ENCODE measurements around the gene CTNNBL1. TPM values are rescaled to one million over a fixed set of nuclear protein-coding genes. Genes with fewer than 3 reads are reported as not detected.

The CTNNBL1 gene
- total RNA-seq, 3 donors from 2014 or later (not counting 1 experiment from before 2014, with no cell fraction given): 59.1 to 75.6 (median 67.6) TPM

GRCh38 chr20:37801921-37802320, 108.1 kb downstream of the CTNNBL1 start:
- WGBS (ENCODE audit: insufficient coverage): 100% methylated on average over 2 of the region's 2 CpGs
- Histone ChIP-seq H3K27ac (ENCODE audit: low read length) (no peak overlapping the region), H3K27me3 (ENCODE audit: control insufficient read depth, insufficient read depth, low read length) (no peaks in the 10 kb centered on the region), H3K9me3 (ENCODE audit: control insufficient read depth, insufficient read depth, low read length) (no peaks in the 10 kb centered on the region), H3K4me1 (ENCODE audit: control insufficient read depth, insufficient read depth, low read length) (peaks cover 23% of the 10 kb centered on the region), H3K36me3 (ENCODE audit: control insufficient read depth, insufficient read depth, low read length) (peaks cover 19% of the 10 kb centered on the region), H3K4me3 (ENCODE audit: low read length) (no peak overlapping the region)
- H3K36me3 Mint-ChIP-seq: no peaks in the 10 kb centered on the region
- H3K27ac Mint-ChIP-seq: no peak overlapping the region
- no peaks in the 10 kb centered on the region for H3K9me3 Mint-ChIP-seq
- H3K27me3 Mint-ChIP-seq (ENCODE audit: low read depth in 2 of 2): no peaks in the 10 kb centered on the region
- no peak overlapping the region for H3K4me3 Mint-ChIP-seq
- ATAC-seq: no peak
- TF ChIP-seq, protein P1, sequence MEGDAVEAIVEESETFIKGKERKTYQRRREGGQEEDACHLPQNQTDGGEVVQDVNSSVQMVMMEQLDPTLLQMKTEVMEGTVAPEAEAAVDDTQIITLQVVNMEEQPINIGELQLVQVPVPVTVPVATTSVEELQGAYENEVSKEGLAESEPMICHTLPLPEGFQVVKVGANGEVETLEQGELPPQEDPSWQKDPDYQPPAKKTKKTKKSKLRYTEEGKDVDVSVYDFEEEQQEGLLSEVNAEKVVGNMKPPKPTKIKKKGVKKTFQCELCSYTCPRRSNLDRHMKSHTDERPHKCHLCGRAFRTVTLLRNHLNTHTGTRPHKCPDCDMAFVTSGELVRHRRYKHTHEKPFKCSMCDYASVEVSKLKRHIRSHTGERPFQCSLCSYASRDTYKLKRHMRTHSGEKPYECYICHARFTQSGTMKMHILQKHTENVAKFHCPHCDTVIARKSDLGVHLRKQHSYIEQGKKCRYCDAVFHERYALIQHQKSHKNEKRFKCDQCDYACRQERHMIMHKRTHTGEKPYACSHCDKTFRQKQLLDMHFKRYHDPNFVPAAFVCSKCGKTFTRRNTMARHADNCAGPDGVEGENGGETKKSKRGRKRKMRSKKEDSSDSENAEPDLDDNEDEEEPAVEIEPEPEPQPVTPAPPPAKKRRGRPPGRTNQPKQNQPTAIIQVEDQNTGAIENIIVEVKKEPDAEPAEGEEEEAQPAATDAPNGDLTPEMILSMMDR (IDR thresholded peaks at IDR 0.05): no peak
- intact Hi-C loops (cut with micrococcal nuclease): no loop called here
- DNase-seq: no peak
- peaks cover 26 to 50% of the 10 kb centered on the region in 2 donors for H3K4me1 Mint-ChIP-seq

DNA sequence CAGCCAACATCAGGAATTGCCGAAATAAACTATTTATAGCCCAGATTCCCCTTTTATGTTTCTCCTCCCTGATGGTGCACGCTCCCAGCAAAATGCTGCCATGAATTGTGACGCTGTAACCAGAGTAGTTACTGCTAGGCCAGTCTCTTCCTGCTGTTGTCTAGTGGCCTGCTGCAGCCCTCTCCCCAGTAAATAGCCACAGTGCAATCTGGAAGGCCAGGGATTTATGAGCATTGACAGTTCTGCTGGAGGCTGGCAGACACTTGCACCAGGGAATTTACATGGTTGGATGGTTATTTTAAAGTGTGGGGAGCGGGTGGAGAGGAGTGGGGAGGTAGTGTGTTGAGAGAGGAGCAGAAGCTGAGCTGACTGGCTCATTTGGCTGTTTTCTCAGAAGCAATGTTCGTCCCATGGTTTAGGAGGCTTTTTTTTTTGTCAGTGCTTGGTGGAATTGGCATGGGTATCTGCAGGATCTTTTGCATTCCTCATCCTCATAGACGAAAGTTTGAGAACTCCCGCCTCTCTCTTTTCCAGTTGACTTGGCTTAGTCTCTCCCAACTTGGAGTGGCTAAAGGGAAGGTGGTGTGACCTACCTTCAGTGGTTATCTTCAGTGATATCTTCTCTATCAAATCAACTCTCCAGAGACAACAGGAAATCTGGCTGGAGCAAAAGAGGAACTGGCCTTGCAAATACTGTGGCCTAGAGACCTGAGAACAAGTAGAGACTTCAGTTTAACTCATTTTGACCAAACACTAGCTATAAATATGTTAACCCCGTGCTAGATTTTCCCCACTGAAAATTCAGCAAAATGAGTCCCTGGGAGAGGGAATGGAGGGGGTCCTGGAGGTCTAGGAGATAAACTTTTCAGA, 109.8 kb downstream of the CTNNBL1 start:
- Mint-ChIP-seq H3K27me3 (ENCODE audit: low read depth in 2 of 2) (no peaks in the 10 kb centered on the region), H3K36me3 (no peaks in the 10 kb centered on the region), H3K4me1 (peaks cover 26 to 49% of the 10 kb centered on the region in 2 donors), H3K9me3 (no peaks in the 10 kb centered on the region), H3K4me3 (no peak overlapping the region), H3K27ac (peak overlapping the region; percentile 67 to 83)
- 87% methylated on average over 5 of the region's 8 CpGs for WGBS (ENCODE audit: insufficient coverage)
- Histone ChIP-seq H3K9me3 (ENCODE audit: control insufficient read depth, insufficient read depth, low read length) (no peaks in the 10 kb centered on the region), H3K36me3 (ENCODE audit: control insufficient read depth, insufficient read depth, low read length) (peaks cover 12% of the 10 kb centered on the region), H3K27me3 (ENCODE audit: control insufficient read depth, insufficient read depth, low read length) (no peaks in the 10 kb centered on the region), H3K27ac (ENCODE audit: low read length) (peak overlapping the region; percentile 35), H3K4me1 (ENCODE audit: control insufficient read depth, insufficient read depth, low read length) (peaks cover 23% of the 10 kb centered on the region), H3K4me3 (ENCODE audit: low read length) (no peak overlapping the region)
- DNase-seq (no peak), ATAC-seq (no peak)
- intact Hi-C loops (cut with micrococcal nuclease): no loop called here
- TF ChIP-seq, protein P1 (IDR thresholded peaks at IDR 0.05): no peak

- peaks cover 5% of the 10 kb centered on the region for H3K36me3 ChIP-seq (ENCODE audit: control insufficient read depth, insufficient read depth, low read length)
These were observed 111.0 kb downstream of the CTNNBL1 start for GRCh38 chr20:37804584-37805566.

More at GRCh38 chr20:37804584-37805566, 111.0 kb downstream of the CTNNBL1 start:
- H3K27me3 Mint-ChIP-seq (ENCODE audit: low read depth in 2 of 2): no peaks in the 10 kb centered on the region
- intact Hi-C loops (cut with micrococcal nuclease): no loop called here
- DNase-seq: peak in 1 of 2 donors; percentile 27
- H3K4me1 ChIP-seq (ENCODE audit: control insufficient read depth, insufficient read depth, low read length): peaks cover 23% of the 10 kb centered on the region
- ATAC-seq: peak; percentile 78 to 91 (median 88)
- H3K4me3 Mint-ChIP-seq: peak overlapping the region; percentile 58
- 56% methylated on average over 15 of the region's 16 CpGs for WGBS (ENCODE audit: insufficient coverage)
- peak overlapping the region; percentile 35 for H3K27ac ChIP-seq (ENCODE audit: low read length)
- TF ChIP-seq, protein P1 (IDR thresholded peaks at IDR 0.05): no peak
- no peaks in the 10 kb centered on the region for H3K9me3 Mint-ChIP-seq
- H3K36me3 Mint-ChIP-seq: no peaks in the 10 kb centered on the region
- H3K9me3 ChIP-seq (ENCODE audit: control insufficient read depth, insufficient read depth, low read length): no peaks in the 10 kb centered on the region
- no peaks in the 10 kb centered on the region for H3K27me3 ChIP-seq (ENCODE audit: control insufficient read depth, insufficient read depth, low read length)
- peaks cover 26 to 49% of the 10 kb centered on the region in 2 donors for H3K4me1 Mint-ChIP-seq
- peak overlapping the region; percentile 67 to 83 for H3K27ac Mint-ChIP-seq
- H3K4me3 ChIP-seq (ENCODE audit: low read length): no peak overlapping the region

Measured in natural killer cell (primary cell).